Progenitor cell of endocrine pancreas (in vitro differentiated cells): ENCODE results near the gene MROH2A. TPM values are rescaled to one million over a fixed set of nuclear protein-coding genes. Genes with fewer than 3 reads are reported as not detected.

Source experiments
- DNase-seq: peaks from one replicate; pipeline ENCODE4 v3.0.0; 2021; ENCODE audit warnings: low spot score; ENCODE audit not compliant: unreplicated experiment
- H3K27ac Mint-ChIP-seq: 2 replicates; pipeline ENCODE4 v1.8.0; 2021; ENCODE audit warnings: mild to moderate bottlenecking, moderate library complexity, mixed read lengths
- H3K27me3 Mint-ChIP-seq: 2 replicates; pipeline ENCODE4 v1.8.0; 2021; ENCODE audit warnings: mixed read lengths
- H3K36me3 Mint-ChIP-seq: 2 replicates; pipeline ENCODE4 v1.8.0; 2022; ENCODE audit warnings: mixed read lengths; ENCODE audit not compliant: insufficient read depth
- H3K4me1 Mint-ChIP-seq: 2 replicates; pipeline ENCODE4 v1.8.0; 2021; ENCODE audit warnings: low read depth, mixed read lengths
- H3K4me3 Mint-ChIP-seq: 2 replicates; pipeline ENCODE4 v1.8.0; 2021; ENCODE audit warnings: low read depth, mild to moderate bottlenecking, moderate library complexity, mixed read lengths
- H3K9me3 Mint-ChIP-seq: 2 replicates; pipeline ENCODE4 v1.8.0; 2021; ENCODE audit warnings: low read depth, mixed read lengths
- total RNA-seq: library from RNA; stranded (reverse); gene quantifications from 2 replicates; pipeline ENCODE4 v1.2.1, GENCODE V29; 2021
- TF ChIP-seq, protein P1 (sequence below): fragments of 200-600 bp; sonication (generic); IDR thresholded peaks from one replicate; pipeline ENCODE4 v1.5.0; 2021; ENCODE audit warnings: antibody characterized with exemption, mild to moderate bottlenecking; ENCODE audit not compliant: unreplicated experiment

Gene MROH2A
- total RNA-seq, 1 donor from 2014 or later = not detected

DNA sequence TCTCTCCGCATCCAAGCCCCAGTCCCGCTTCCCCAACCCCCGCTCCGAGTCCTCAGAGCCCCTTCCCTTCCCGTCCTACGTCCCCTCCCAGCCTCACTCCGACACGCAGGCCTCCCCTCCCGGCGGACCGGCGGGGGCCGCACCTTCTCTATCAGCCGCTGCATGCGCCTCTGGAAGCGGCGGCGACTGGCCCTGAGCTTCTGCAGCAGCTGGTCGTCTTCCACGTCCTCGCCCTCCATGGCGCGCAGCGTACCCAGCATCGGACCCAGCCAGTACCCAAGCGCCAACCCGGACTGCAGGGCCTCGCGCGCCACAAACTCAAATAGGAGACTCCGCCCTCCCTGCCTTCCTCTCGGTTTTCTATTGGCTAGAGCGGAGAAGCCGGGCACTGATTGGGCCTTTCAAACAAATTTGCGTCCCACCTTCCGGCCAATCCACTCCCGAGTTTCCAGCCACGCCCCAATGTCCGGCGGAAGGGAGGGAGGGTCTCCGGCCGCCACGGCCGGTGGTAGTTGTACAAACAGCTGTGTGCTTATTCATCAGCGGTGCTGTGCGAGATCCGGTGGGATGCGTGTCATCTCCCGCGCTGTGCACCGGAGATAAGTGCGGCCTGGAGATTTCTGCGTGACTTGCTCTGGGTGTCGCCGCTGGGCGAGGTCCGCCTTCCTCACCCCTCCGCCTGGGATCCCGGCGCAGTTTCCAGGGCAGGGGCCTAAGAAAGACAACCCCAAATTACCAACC is 76.3 kb downstream of the MROH2A start, which contains the start of gene HJURP:
Gene HJURP, minus strand, starts transcription at position 295 of the 741 bp plus-strand sequence. Its CDS starts 35 bp downstream, at position 260.
- H3K27me3 Mint-ChIP-seq = no peaks in the 10 kb centered on the region
- H3K9me3 Mint-ChIP-seq = no peaks in the 10 kb centered on the region
- peaks cover 19% of the 10 kb centered on the region for H3K4me1 Mint-ChIP-seq

DNA sequence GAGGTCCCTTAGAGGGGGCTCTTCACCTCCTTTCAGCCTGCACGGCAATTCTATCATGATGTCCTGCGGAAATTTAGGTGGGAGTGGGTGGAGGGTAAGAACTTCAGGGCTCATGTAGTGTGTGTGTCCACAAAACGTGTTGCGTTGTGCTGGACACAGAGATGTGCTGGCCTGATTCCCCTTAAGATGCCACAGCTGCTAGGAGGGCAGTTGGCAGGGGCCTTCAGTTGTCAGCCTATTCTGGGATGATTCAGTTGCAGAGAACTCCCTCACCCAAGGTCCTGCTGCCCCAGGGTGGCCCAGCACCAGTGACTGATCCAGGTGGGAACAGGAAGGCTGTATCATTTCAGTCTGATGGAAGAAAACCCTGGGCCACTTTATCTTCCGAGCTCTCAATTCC is 77.2 kb downstream of the MROH2A start:
- H3K27me3 Mint-ChIP-seq = no peaks in the 10 kb centered on the region
- TF ChIP-seq, protein P1, sequence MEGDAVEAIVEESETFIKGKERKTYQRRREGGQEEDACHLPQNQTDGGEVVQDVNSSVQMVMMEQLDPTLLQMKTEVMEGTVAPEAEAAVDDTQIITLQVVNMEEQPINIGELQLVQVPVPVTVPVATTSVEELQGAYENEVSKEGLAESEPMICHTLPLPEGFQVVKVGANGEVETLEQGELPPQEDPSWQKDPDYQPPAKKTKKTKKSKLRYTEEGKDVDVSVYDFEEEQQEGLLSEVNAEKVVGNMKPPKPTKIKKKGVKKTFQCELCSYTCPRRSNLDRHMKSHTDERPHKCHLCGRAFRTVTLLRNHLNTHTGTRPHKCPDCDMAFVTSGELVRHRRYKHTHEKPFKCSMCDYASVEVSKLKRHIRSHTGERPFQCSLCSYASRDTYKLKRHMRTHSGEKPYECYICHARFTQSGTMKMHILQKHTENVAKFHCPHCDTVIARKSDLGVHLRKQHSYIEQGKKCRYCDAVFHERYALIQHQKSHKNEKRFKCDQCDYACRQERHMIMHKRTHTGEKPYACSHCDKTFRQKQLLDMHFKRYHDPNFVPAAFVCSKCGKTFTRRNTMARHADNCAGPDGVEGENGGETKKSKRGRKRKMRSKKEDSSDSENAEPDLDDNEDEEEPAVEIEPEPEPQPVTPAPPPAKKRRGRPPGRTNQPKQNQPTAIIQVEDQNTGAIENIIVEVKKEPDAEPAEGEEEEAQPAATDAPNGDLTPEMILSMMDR = no peak
- H3K4me1 Mint-ChIP-seq = peaks cover 19% of the 10 kb centered on the region
- peak overlapping the region; percentile 92 for H3K4me3 Mint-ChIP-seq
- H3K36me3 Mint-ChIP-seq = peaks cover 1% of the 10 kb centered on the region
- no peak overlapping the region for H3K27ac Mint-ChIP-seq
- H3K9me3 Mint-ChIP-seq = no peaks in the 10 kb centered on the region
- no peak for DNase-seq

More for the DNA sequence above, 76.3 kb downstream of the MROH2A start, which contains the start of gene HJURP:
- TF ChIP-seq, protein P1 = no peak
- H3K4me3 Mint-ChIP-seq = peak within 1 kb of the TSS; percentile 92
- DNase-seq = peak; percentile 85
- peaks cover 1% of the 10 kb centered on the region for H3K36me3 Mint-ChIP-seq
- peak within 1 kb of the TSS; percentile 95 for H3K27ac Mint-ChIP-seq

DNA sequence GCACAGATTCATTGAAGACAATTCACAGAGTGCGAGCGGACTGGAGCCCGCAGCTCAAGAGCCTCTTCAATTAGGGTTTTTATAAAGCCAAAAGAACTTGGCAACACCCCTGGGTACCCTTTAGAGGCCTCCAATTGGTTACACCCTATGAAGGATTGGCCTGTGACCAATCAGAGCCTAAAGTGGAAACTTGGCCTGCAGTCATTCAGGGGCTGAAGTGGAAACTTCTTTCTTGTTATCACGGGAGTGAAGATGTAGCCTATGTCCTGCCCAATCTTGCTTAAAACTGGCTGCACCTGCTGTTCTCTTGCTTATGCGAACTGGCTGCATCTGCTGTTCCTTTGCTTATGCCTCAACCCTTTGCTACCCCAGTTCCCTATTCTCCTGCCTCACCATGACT is 78.1 kb downstream of the MROH2A start:
- peaks cover 1% of the 10 kb centered on the region for H3K36me3 Mint-ChIP-seq
- no peak overlapping the region for H3K4me3 Mint-ChIP-seq

DNA sequence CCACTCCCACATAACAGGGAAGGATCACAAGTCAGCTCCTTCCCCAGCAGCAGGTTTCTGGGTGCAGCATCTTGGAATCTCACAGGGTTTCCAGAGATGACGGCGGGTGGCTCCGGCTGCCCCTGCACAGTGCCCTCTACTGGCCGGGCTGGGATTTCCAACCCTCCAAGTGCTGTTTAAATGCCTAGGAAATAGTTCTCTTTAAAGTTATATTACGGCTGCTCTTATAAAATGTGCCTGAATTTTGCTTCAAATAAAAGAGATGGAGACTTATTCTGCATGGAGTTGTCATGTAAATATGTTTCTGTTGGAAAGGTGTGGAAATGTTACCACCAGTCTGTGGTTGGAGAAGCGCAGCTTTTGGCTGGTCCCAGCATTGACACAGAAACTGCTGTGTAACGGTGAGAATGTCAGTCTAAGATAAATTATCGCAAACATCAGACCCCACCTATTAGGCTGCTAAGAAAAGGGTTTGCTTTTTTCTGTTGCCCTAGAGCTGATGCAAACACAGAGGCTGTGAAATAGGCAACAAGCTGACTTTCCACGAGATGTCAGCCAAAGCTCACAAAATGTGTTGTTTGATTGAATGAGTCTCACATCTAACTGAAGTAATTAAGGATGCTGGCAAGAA is 79.5 kb downstream of the MROH2A start:
- H3K4me3 Mint-ChIP-seq = no peak overlapping the region
- H3K27ac Mint-ChIP-seq = no peak overlapping the region
- H3K4me1 Mint-ChIP-seq = peaks cover 17% of the 10 kb centered on the region
- no peaks in the 10 kb centered on the region for H3K9me3 Mint-ChIP-seq
- TF ChIP-seq, protein P1 = peak; percentile 62
- no peaks in the 10 kb centered on the region for H3K36me3 Mint-ChIP-seq
- DNase-seq = no peak
- H3K27me3 Mint-ChIP-seq = no peaks in the 10 kb centered on the region

More for the DNA sequence above, 78.1 kb downstream of the MROH2A start:
- H3K4me1 Mint-ChIP-seq = peaks cover 19% of the 10 kb centered on the region
- no peaks in the 10 kb centered on the region for H3K27me3 Mint-ChIP-seq
- no peak for DNase-seq
- no peak overlapping the region for H3K27ac Mint-ChIP-seq
- TF ChIP-seq, protein P1 = no peak
- no peaks in the 10 kb centered on the region for H3K9me3 Mint-ChIP-seq

DNA sequence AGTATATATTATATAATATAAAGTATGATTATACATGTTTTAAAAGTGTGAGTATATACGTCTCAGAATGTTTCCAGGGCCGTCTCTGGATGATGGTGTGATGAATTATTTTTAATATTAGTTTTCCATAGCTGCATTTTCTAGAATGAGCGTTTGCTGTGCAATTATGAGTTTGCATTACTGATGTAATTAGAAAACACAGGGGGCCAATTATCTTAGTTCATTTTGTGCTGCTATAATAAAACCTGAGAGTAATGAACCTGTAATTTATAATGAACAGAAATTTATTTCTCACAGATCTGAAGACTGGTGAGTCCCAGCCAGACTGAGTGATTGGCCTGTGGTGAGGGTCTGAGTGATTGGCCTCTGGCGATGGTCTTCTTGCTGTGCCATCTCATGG is 80.2 kb downstream of the MROH2A start:
- no peak overlapping the region for H3K27ac Mint-ChIP-seq
- H3K4me3 Mint-ChIP-seq = no peak overlapping the region
- TF ChIP-seq, protein P1 = no peak
- no peaks in the 10 kb centered on the region for H3K36me3 Mint-ChIP-seq
- H3K9me3 Mint-ChIP-seq = no peaks in the 10 kb centered on the region
- DNase-seq = no peak
- H3K27me3 Mint-ChIP-seq = no peaks in the 10 kb centered on the region
- peaks cover 10% of the 10 kb centered on the region for H3K4me1 Mint-ChIP-seq
